Hindlimb muscle (tissue), 1 donor: Measurements from ENCODE around the gene RANBP17. TPM values are rescaled to one million over a fixed set of nuclear protein-coding genes. Genes with fewer than 3 reads are reported as not detected.
A peak's percentile ranks its signal among the peaks of the same experiment; 100 is the strongest.

ENCODE experiments used
- DNase-seq: peaks from one replicate; pipeline ENCODE4 v3.0.0-alpha.2; 2013
- polyA plus RNA-seq: library from polyadenylated mRNA; unstranded; fragments of 120-200 nt; gene quantifications from one replicate; pipeline ENCODE4 v1.2.1, GENCODE V29; 2013; ENCODE audit not compliant: insufficient read length

RANBP17 gene
- polyA plus RNA-seq, 1 donor: 8.2 TPM

- no peak for DNase-seq
Observed at GRCh38 chr5:171323007-171323406, 461.2 kb downstream of the RANBP17 start.

GRCh38 chr5:171323806-171324632 lies 462.2 kb downstream of the RANBP17 start:
- no peak for DNase-seq

- DNase-seq: no peak
Observed at GRCh38 chr5:171330021-171330420, 468.2 kb downstream of the RANBP17 start.

- no peak for DNase-seq
Observed at GRCh38 chr5:171335616-171336015, 473.8 kb downstream of the RANBP17 start.

GRCh38 chr5:171336521-171337209 lies 474.8 kb downstream of the RANBP17 start:
- peak; percentile 47 for DNase-seq

GRCh38 chr5:171337210-171337569 lies 475.4 kb downstream of the RANBP17 start:
- no peak for DNase-seq

- DNase-seq: no peak
Observed at GRCh38 chr5:171340042-171340441, 478.2 kb downstream of the RANBP17 start.

GRCh38 chr5:171340491-171340890 lies 478.7 kb downstream of the RANBP17 start:
- no peak for DNase-seq

- DNase-seq: peak; percentile 45
Observed at GRCh38 chr5:171342362-171343111, 480.7 kb downstream of the RANBP17 start.

GRCh38 chr5:171344936-171345608 lies 483.3 kb downstream of the RANBP17 start:
- DNase-seq: no peak

Other genes with a start within 250 kb of the RANBP17 start
- gene GABRP, start 78.3 kb upstream of the RANBP17 start, polyA plus RNA-seq: 0.67 TPM